SKM-1 treated with dmso at 0.1 percent for 144 hours (cell line): ENCODE results near the gene VAV3.

Experiments
- DNase-seq: peaks from one replicate; lab custom pipeline; 2025; ENCODE audit not compliant: unreplicated experiment; lab: John Stamatoyannopoulos, UW

The VAV3 gene

DNA sequence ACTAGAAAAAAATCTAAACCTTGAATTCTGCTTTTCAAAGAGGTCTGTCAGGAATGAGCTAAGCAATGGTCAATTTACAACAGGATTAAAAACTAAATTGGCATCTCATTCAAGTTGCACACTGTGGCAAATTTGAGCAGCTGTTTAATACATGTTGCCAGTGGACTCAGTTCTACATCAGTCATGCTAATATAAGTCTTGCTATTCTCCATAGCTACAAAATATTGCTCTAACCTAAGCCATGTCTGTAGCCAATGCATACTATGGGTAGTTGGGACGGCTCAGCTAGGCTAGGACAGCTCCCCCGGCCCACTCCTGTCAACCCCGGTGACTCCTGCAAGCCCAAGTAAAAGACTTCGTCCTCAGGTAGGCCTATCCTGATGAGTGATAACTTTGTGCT, 10.9 kb upstream of the VAV3 start:
- no peak for DNase-seq

DNA sequence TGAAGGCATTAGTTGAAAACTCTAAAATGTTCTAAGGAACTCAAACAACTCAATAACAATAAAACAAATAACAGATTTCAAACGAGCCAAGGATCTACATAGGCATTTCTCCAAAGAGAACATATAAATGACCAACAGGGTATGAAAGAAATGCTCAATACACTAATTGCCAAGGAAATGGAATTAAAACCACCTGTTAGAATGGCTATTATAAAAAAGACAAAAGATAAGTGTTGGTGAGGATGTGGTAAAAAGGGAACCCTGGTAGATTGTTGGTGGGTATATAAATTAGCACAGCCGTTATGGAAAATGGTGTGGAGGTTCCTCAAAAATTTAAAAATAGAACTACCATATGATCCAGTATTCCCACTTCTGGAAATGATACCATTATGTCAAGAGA, 9.1 kb upstream of the VAV3 start:
- no peak for DNase-seq

GRCh38 chr1:107972391-107973180, 7.6 kb upstream of the VAV3 start:
- DNase-seq: no peak

GRCh38 chr1:107966550-107966949, 1.6 kb upstream of the VAV3 start:
- no peak for DNase-seq

DNA sequence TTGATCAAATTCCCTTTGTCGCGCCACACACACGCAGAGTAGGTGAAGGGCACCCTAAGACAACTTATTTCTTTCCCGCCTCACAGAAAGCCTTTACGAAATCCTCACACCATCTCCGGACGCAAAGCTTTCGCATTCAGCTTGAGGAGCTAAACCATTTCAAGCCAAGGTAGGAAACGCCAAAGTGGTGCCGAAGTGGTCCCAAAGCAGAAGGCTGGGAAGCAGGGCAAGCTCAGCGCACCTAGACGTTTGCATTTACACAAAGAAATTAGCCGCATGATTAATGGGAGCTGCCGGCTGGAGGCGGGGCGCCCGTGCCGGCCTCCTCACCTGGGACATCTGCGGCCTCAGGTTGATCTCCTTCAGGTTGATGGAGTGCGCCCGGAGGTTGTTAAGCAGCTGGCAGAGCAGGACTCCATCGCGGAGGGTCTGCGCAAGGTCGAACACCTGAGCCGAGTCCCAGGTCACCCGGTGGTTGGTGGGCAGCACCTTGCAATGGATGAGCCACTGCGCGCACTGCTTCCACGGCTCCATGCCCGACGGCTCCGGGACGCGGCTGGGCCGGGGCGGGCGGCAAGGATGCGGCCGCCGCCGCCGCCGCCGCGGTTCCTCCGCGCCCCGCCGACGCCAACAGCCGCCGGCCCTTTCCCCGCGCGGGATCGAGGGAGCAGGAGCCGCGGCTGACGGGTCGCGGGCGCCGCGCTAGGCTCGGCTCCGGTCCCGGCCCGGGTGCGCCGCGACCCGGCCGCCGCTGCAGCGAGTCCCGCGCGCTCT, 457 bp downstream of the VAV3 start:
- no peak for DNase-seq

GRCh38 chr1:107963601-107964335, 1.2 kb downstream of the VAV3 start:
- peak; percentile 76 for DNase-seq

DNA sequence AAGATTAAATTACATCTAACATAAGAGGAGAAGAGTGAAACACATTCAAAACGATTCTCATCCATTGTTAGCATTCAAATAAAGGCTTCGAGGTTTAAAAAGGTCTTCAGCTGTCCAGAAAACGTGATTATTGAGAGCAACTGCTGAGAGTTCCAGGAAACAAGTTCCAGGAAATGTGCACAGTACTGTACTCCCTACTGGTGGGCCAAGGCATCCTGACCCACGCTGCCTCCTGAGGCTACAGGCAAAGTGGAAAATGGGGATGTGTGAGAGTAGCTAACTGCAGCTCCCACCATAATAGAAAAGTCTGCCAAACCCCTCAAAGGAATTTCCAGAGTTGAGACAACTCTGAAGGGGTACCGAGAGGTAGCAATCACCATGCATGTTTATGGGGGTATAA, 2.0 kb downstream of the VAV3 start:
- no peak for DNase-seq

DNA sequence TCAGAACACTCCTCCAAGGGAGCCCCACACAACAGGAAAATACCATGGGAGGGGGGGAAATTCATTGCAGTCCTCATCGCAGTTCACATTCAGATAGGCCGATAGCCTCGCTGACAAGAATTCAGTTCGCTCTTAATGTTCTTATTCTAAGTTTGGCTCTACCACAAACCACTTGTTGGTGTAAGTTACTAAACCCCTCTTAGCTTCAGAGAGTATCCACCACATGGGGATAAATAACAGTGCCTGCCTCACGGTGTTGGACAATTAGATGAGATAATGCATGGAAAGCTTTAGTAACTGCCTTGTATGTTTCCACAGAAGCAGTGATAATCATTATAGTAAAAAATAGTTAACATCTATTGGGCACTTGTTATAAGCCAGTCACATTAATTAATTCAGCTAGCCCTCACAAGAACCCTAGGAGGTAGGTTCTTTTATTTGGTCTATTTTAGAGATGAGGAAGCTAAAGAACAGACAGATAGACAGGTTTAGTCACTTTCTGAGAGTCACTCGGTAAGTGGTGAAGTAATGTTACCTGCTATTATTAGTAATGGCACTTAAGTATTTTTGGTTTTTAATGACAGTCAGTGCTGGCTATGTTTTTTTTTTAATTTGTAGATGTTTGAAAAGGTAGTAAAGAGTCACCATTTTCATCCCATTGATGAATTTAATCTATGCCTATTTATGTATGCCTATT, 10.1 kb downstream of the VAV3 start:
- no peak for DNase-seq

GRCh38 chr1:107954126-107954525, 10.9 kb downstream of the VAV3 start:
- DNase-seq: no peak

GRCh38 chr1:107953556-107953955, 11.4 kb downstream of the VAV3 start:
- no peak for DNase-seq

- peak; percentile 43 for DNase-seq
Measured at GRCh38 chr1:107952989-107953388, 12.0 kb downstream of the VAV3 start.

DNA sequence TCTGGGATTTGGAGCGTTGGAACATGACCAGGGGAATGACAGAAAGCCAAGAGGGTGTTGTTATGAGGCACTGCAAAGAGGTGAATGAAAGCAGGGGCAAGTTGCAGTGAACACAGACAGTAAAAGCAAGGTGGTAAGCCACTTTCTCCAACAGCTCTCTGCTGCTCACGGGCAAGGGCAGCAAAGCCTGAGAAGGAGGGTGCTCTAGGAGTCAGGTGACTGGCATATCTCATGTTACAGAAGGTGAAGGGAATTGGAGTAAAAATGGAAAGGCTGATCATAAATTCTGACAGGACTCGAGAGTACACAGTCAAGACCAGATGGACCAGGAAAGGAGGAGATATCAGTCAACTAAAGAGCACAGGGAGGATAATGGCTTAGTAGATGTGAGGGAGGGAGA, 14.5 kb downstream of the VAV3 start:
- DNase-seq: no peak

DNA sequence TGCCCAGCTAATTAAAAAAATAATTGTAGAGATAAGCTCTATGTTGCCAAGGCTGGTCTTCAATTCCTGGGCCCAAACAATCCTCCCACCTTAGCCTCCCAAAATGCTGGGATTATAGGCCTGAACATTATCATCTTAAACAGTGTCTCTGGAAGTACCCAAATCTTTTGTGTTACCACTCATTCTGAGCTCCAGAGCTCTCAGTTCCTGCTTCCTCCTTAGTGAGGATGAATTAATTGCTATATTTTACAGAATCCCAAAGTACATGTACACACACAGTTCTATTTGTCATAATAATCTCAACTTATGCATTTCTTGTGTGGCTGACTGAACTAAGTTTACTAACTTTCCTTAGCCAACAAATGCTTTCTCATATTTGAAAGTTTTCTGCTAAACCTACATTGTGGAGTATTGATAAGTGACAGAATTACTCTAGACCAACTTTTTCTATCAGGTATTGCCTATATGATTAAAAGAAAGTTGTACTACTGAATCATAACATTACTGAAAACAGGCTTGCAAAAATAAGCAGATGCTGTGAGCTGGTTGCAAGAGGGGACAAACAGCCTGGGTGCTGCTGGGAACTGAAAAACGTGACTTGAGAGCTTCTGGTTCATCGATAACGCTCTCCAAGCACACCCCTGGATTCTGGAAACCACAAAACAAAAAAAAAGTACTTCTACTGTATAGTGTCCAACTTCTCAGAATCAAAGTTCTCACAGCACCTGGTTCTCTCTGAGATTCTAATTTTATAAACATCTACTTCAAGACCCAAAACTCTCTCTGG, 15.3 kb downstream of the VAV3 start:
- no peak for DNase-seq

DNA sequence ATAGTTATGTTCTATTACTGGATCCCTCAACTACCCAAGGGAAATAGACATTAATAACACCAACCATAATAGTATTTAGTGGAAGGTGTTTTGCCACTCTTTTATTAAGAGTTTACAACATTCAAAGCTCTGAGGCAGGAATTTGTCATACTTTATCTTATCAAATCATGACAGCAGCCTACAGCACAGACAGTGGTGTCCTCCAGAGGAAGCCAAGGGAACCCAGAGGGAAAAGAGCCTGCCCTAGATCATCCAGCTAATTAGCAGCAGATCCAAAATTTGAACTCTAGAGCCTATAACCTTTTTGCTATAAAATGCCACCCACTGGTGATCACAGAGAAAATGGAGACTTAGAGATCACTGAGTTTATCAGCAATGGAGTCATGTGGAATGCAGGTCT, 18.2 kb downstream of the VAV3 start:
- DNase-seq: no peak

GRCh38 chr1:107943694-107944093, 21.3 kb downstream of the VAV3 start:
- DNase-seq: no peak

GRCh38 chr1:107942814-107943213, 22.2 kb downstream of the VAV3 start:
- DNase-seq: no peak

DNA sequence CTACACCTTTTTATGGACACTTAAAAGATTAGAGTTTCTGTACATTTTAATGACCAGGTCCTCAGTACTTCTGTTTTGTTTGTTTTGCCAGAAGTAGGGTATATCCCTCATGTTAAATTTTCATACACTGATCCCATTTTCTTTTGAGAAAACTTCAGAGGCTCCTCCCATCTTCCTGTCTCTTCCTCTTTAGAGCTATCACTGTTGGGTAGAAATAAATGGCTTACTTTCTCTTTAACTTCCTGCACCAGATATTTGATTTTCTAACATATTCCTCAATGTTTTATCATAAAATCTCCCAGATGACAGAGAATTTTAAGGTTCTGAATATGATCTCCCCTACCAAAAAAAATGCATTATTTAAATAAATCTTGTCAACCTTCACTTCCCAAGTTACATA, 23.4 kb downstream of the VAV3 start:
- DNase-seq: peak; percentile 51

DNA sequence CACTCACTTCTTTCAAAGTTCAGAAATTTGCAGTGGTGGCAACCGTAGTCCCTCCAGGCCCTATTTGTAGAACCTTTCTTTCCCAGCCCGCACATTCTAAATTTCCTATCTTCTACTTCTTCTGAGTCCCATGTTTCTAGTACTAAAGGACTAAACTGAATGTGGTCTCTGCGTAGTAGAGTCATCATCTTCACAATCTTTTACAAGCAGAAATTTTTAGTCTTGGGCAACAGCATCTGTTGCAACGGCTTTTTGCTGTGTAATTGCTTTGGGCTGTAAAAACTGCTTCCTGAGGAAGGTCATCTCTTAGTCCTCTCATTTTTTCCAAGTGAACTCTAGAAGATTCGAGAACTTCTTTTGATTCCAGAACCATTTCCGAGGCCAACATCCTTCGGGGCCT, 23.9 kb downstream of the VAV3 start:
- DNase-seq: peak; percentile 88

DNA sequence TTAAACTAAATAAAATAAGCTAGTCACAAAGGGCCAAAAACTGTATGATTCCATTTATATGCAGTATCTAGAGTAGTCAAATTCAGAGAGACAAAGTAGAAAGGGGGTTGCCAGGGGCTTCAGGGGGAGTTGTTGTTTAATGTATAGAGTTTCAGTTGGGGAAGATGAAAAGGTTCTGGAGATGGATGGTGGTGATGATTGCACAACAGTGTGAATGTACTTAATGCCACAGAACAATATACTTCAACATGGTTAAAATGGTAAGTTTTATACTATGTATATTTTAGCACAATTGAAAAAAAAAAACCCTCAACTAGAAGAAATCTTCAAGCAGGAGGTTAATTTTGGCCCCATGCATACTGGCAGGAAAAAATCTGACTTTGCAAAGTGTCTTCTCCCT, 24.3 kb downstream of the VAV3 start:
- DNase-seq: no peak

GRCh38 chr1:107940017-107940577, 24.9 kb downstream of the VAV3 start:
- no peak for DNase-seq
